BLaER1 treated with 17β-estradiol and CSF1 and Interleukin-3, amounts not matched to agents 10 nM and 100 nM (cell line): ENCODE data around the gene HEPHL1.

Experiments used
- H3K27ac ChIP-seq, 11 experiments: shearing (Covaris generic); formaldehyde crosslinking; 2 replicates each; pipeline ENCODE4 v1.8.1; 2022
- H3K27me3 ChIP-seq, 11 experiments: shearing (Covaris generic); formaldehyde crosslinking; 2 replicates each; pipeline ENCODE4 v1.8.1; 2022
- H3K36me3 ChIP-seq, 11 experiments: shearing (Covaris generic); formaldehyde crosslinking; 2 replicates each; pipeline ENCODE4 v1.8.1; 2022
- H3K4me1 ChIP-seq, 10 experiments: shearing (Covaris generic); formaldehyde crosslinking; 2 replicates each; pipeline ENCODE4 v1.8.1; 2022
- H3K4me2 ChIP-seq, 11 experiments: shearing (Covaris generic); formaldehyde crosslinking; 2 replicates each; pipeline ENCODE4 v1.8.1; 2022
- H3K4me3 ChIP-seq, 10 experiments: shearing (Covaris generic); formaldehyde crosslinking; 2 replicates each; pipeline ENCODE4 v1.8.1; 2022
- H3K9ac ChIP-seq, 11 experiments: shearing (Covaris generic); formaldehyde crosslinking; 2 replicates each; pipeline ENCODE4 v1.8.1; 2022
- H3K9me3 ChIP-seq, 11 experiments: shearing (Covaris generic); formaldehyde crosslinking; replicated peaks in 1 of 11; 2 replicates each; pipeline ENCODE4 v1.8.1; 2022
- H4K20me1 ChIP-seq, 11 experiments: shearing (Covaris generic); formaldehyde crosslinking; 2 replicates each; pipeline ENCODE4 v1.8.1; 2022
- Cebpa-rat ChIP-seq, 11 experiments: shearing (Covaris generic); IDR thresholded peaks; 2 replicates each; pipeline ENCODE4 v1.8.1; 2022

The HEPHL1 gene

DNA sequence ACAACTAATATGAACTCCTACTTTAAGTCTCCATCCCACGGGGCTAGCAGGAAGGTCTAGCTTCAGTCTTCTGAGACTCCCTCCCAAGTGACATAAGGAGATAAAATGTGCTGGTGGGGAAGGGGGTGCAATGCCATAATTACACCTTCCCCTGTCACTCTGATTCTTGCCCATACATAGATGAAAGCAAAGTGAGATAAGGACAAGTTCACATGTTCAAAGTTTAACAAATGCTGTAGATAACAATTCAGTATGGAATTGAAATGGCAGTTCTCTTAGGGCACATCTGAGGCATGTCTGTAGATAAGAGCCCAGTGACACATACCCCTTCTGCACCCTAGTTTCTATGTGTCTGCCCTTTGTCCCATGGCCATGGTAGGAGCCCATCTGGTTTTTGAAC is 69.2 kb downstream of the HEPHL1 start:
- Histone ChIP-seq H3K27me3 (no peaks in the 10 kb centered on the region), H3K4me3 (no peak overlapping the region), H3K36me3 (no peaks in the 10 kb centered on the region), H3K27ac (no peak overlapping the region), H3K4me2 (no peak overlapping the region), H3K9ac (no peak overlapping the region), H4K20me1 (no peaks in the 10 kb centered on the region), H3K9me3 (no peaks in the 10 kb centered on the region; a peak in 1 of 22 replicates), H3K4me1 (no peaks in the 10 kb centered on the region)
- no peak for TF ChIP-seq Cebpa-rat (IDR thresholded peaks at IDR 0.05)

GRCh38 chr11:94091091-94091490 is 69.9 kb downstream of the HEPHL1 start:
- H3K27ac ChIP-seq, result no peak overlapping the region
- no peak overlapping the region for H3K9ac ChIP-seq
- H3K36me3 ChIP-seq, result no peaks in the 10 kb centered on the region
- no peak overlapping the region for H3K4me2 ChIP-seq
- no peak overlapping the region for H3K4me3 ChIP-seq
- H3K27me3 ChIP-seq, result no peaks in the 10 kb centered on the region
- H3K9me3 ChIP-seq, result no peaks in the 10 kb centered on the region; a peak in 1 of 22 replicates
- no peaks in the 10 kb centered on the region for H4K20me1 ChIP-seq
- no peak for TF ChIP-seq Cebpa-rat (IDR thresholded peaks at IDR 0.05)
- no peaks in the 10 kb centered on the region for H3K4me1 ChIP-seq

DNA sequence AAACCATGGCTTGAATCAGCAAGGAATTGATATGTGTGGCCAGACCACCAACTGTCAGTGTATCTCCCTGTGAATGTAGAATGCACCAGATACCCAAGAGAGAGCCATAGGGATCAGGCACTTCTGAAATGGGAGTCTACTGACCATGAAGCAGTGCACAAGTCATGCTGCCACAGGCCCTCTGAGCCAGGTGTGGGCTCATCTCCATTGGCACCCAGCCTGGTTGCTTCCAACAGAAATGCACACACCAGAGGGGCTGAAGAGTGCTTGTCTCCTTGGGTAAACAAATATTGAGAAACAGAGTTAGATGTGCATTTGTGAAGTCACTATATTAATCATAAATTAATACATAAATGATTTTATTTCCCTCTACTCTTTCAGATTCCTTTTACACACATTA is 79.1 kb downstream of the HEPHL1 start:
- Histone ChIP-seq H3K4me3 (no peak overlapping the region), H3K9me3 (no peaks in the 10 kb centered on the region), H3K36me3 (no peaks in the 10 kb centered on the region), H3K9ac (no peak overlapping the region), H4K20me1 (no peaks in the 10 kb centered on the region), H3K27ac (no peak overlapping the region), H3K4me1 (no peaks in the 10 kb centered on the region), H3K4me2 (no peak overlapping the region), H3K27me3 (no peaks in the 10 kb centered on the region)
- TF ChIP-seq Cebpa-rat (IDR thresholded peaks at IDR 0.05), result no peak

DNA sequence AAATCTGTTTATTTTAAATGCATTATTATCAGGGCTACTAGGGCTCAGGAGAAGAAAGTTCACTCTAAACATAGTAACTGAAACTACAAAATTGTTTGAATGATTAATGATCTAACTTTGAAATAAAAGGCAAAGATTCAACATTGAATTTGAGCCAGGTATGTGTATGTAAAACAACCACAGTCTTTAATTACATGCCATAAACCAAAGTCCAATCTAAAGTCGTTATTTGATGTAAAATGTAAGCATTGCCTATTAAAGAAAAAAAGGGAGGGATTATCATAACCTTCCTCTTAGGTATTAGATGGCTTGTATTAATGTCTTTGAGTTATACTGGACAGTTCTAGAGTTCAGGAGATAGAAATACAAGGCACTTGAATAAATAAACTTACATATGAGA is 82.3 kb downstream of the HEPHL1 start:
- no peak overlapping the region for H3K4me3 ChIP-seq
- H3K36me3 ChIP-seq, result no peaks in the 10 kb centered on the region
- H3K27me3 ChIP-seq, result no peaks in the 10 kb centered on the region
- H3K4me2 ChIP-seq, result no peak overlapping the region
- H3K4me1 ChIP-seq, result no peaks in the 10 kb centered on the region
- no peak for TF ChIP-seq Cebpa-rat (IDR thresholded peaks at IDR 0.05)
- H3K9me3 ChIP-seq, result no peaks in the 10 kb centered on the region
- H3K27ac ChIP-seq, result no peak overlapping the region
- H3K9ac ChIP-seq, result no peak overlapping the region
- no peaks in the 10 kb centered on the region for H4K20me1 ChIP-seq

GRCh38 chr11:94104734-94105133 is 83.6 kb downstream of the HEPHL1 start:
- Histone ChIP-seq H3K4me1 (no peaks in the 10 kb centered on the region), H4K20me1 (no peaks in the 10 kb centered on the region), H3K9me3 (no peaks in the 10 kb centered on the region), H3K27ac (no peak overlapping the region), H3K36me3 (no peaks in the 10 kb centered on the region), H3K9ac (no peak overlapping the region), H3K27me3 (no peaks in the 10 kb centered on the region), H3K4me3 (no peak overlapping the region), H3K4me2 (no peak overlapping the region)
- no peak for TF ChIP-seq Cebpa-rat (IDR thresholded peaks at IDR 0.05)

DNA sequence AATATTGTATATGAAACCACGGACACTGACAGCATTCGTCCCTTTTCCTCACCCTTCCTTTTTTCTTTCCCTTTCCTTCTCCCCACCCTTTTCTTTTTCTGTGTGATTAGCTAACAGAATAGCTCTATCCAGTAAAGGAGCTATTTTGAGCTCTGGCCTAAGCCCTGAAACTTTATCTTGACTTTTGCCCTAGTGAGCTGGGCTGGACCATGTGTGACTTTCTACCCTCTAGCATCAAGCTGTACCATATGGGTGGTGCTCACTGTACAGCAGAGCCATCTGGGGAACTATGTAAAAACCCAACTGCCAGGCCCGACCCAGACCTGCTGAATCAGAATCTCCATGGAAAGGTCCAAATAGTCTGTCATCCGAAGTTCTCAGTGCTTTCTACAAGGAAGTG is 85.6 kb downstream of the HEPHL1 start:
- Histone ChIP-seq H3K9ac (no peak overlapping the region), H3K4me2 (no peak overlapping the region), H3K27ac (no peak overlapping the region), H3K9me3 (no peaks in the 10 kb centered on the region), H3K4me1 (no peaks in the 10 kb centered on the region), H3K27me3 (no peaks in the 10 kb centered on the region), H4K20me1 (no peaks in the 10 kb centered on the region), H3K36me3 (no peaks in the 10 kb centered on the region), H3K4me3 (no peak overlapping the region)
- no peak for TF ChIP-seq Cebpa-rat (IDR thresholded peaks at IDR 0.05)

GRCh38 chr11:94107363-94107762 is 86.2 kb downstream of the HEPHL1 start:
- Histone ChIP-seq H3K4me2 (no peak overlapping the region), H3K27ac (no peak overlapping the region), H3K36me3 (no peaks in the 10 kb centered on the region), H4K20me1 (no peaks in the 10 kb centered on the region), H3K9me3 (no peaks in the 10 kb centered on the region), H3K27me3 (no peaks in the 10 kb centered on the region), H3K4me1 (no peaks in the 10 kb centered on the region), H3K9ac (no peak overlapping the region), H3K4me3 (no peak overlapping the region)
- TF ChIP-seq Cebpa-rat (IDR thresholded peaks at IDR 0.05), result no peak

DNA sequence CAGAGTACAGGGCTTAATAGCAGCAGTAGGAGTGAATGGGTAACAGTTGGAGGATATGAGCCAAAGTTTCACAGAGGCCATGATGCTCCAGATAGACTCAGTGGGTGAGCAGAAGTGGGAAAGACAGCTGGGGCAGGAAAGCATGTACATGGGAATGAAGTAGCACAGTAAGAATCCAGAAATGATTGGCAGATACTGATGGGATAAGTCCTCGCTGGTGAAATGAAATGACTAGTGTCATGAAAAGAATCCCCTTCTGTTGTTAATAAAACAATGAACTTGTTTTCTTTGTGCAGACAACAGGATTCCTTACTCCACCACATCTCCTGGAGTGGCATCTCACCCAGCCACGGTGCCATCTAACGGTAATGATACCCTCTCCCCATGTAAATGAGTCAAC is 90.1 kb downstream of the HEPHL1 start:
- no peak overlapping the region for H3K27ac ChIP-seq
- H4K20me1 ChIP-seq, result no peaks in the 10 kb centered on the region
- no peaks in the 10 kb centered on the region for H3K27me3 ChIP-seq
- H3K4me3 ChIP-seq, result no peak overlapping the region
- no peak overlapping the region for H3K4me2 ChIP-seq
- no peak overlapping the region for H3K9ac ChIP-seq
- TF ChIP-seq Cebpa-rat (IDR thresholded peaks at IDR 0.05), result no peak
- no peaks in the 10 kb centered on the region for H3K4me1 ChIP-seq
- no peaks in the 10 kb centered on the region for H3K9me3 ChIP-seq
- no peaks in the 10 kb centered on the region for H3K36me3 ChIP-seq

- Histone ChIP-seq H3K4me2 (no peak overlapping the region), H3K27me3 (no peaks in the 10 kb centered on the region), H3K27ac (no peak overlapping the region), H3K36me3 (no peaks in the 10 kb centered on the region), H3K9ac (no peak overlapping the region), H3K4me1 (no peaks in the 10 kb centered on the region), H3K9me3 (no peaks in the 10 kb centered on the region), H4K20me1 (no peaks in the 10 kb centered on the region), H3K4me3 (no peak overlapping the region)
- no peak for TF ChIP-seq Cebpa-rat (IDR thresholded peaks at IDR 0.05)
Observed at GRCh38 chr11:94111660-94112059, 90.5 kb downstream of the HEPHL1 start.

GRCh38 chr11:94112206-94112953 is 91.2 kb downstream of the HEPHL1 start:
- no peak for TF ChIP-seq Cebpa-rat (IDR thresholded peaks at IDR 0.05)
- Histone ChIP-seq H3K9ac (no peak overlapping the region), H3K4me1 (no peaks in the 10 kb centered on the region), H3K9me3 (no peaks in the 10 kb centered on the region), H3K27me3 (no peaks in the 10 kb centered on the region), H3K4me3 (no peak overlapping the region), H3K27ac (no peak overlapping the region), H3K4me2 (no peak overlapping the region), H4K20me1 (no peaks in the 10 kb centered on the region), H3K36me3 (no peaks in the 10 kb centered on the region)
